Left lung (tissue), 10 donors: ENCODE results near the gene FEM1C. TPM values are rescaled to one million over a fixed set of nuclear protein-coding genes. Genes with fewer than 3 reads are reported as not detected.

Source experiments
- ATAC-seq: fragments of 200-7000 bp; cut with Tn5 transposase; one replicate; pipeline ENCODE4 v1.9.1; 2020; ENCODE audit warnings: moderate library complexity
- DNase-seq, 4 donors: peaks; one replicate each; pipeline ENCODE4 v3.0.0-alpha.2; 2013 to 2020
- H3K27ac ChIP-seq, 2 donors: fragments of 200-600 bp; sonication (generic) in 1 of 2; one replicate each; pipeline versions ENCODE4 v1.5.0 to v1.8.0; 2020 to 2021
- H3K27me3 ChIP-seq, 2 donors: fragments of 200-600 bp; sonication (generic) in 1 of 2; one replicate each; pipeline versions ENCODE4 v1.5.0 to v1.8.0; 2020 to 2021
- H3K36me3 ChIP-seq, 2 donors: fragments of 200-600 bp; sonication (generic) in 1 of 2; one replicate each; pipeline versions ENCODE4 v1.5.0 to v1.8.0; 2020 to 2021
- H3K4me1 ChIP-seq, 2 donors: fragments of 200-600 bp; one replicate each; pipeline ENCODE4 v1.8.0; 2021
- H3K4me3 ChIP-seq, 2 donors: fragments of 200-600 bp; sonication (generic) in 1 of 2; one replicate each; pipeline versions ENCODE4 v1.5.0 to v1.8.0; 2020 to 2021; ENCODE audit warnings: mild to moderate bottlenecking in 1 of 2
- H3K9me3 ChIP-seq, 2 donors: fragments of 200-600 bp; sonication (generic) in 1 of 2; one replicate each; pipeline versions ENCODE4 v1.5.0 to v1.8.0; 2020 to 2021
- intact Hi-C, 2 donors: fragments of 100-400 bp; cut with DNase I; formaldehyde crosslinking; loops; one replicate each; pipeline versions ENCODE4 v1.11.2 to v1.14.2; 2022
- polyA plus RNA-seq, 6 donors: library from polyadenylated mRNA; unstranded; fragments of 120-200 nt; gene quantifications; one replicate each; pipeline ENCODE4 v1.2.1, GENCODE V29; 2013; ENCODE audit not compliant: insufficient read length in 6 of 6
- total RNA-seq, 2 donors: library from RNA; stranded (reverse); fragmentation: NEBNext Ultra II Directional; extraction: Animal tissue kit (Norgen Biotek cat#: 25700); gene quantifications; one replicate each; pipeline ENCODE4 v1.2.1, GENCODE V29; 2021
- TF ChIP-seq, protein P1 (sequence below), 2 donors: fragments of 200-600 bp; sonication (generic) in 1 of 2; IDR thresholded peaks; one replicate each; pipeline versions ENCODE4 v1.5.0 to v1.8.0; 2021; ENCODE audit warnings: antibody characterized with exemption in 2 of 2
- donor health status: DM: no; HTN: yes; CAD: no.
- donor health status: DM: no; HTN: no; CAD: no.

Gene FEM1C
- total and polyA plus RNA-seq, 8 donors: 21.1 to 28.7 (median 23.3) TPM

DNA sequence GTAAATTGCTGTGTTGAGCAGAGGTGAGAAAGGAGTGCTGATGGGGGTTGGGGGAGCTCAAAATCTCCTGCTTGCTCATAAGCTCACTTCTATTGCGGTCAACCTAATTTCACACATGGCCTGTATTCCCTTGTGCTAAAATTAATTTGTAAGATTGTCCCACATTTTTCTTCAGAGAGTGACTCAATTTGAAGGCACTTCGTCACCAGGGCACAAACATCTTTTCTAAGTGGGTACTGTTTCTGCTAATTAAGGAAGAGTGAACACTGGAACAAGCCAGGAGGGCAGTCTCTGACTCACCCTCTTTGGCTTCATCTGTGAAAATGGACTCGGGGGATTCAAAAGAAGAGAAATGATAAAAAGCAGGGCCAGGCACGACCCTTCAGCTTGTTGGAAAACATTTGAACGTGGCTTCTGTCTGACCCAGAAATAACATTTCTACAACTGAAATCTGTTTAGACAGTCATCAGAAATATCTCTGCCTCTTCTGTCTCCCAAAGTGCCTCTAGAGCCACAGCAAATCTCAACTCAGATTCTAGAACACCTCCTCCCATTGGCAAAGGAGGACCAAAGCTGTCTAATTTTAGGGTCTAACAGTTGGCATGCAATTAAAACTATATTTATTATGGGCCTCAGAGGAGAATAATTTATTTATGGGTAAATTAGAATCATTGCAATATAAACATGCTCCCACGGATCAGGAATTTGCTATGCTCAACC, 49.8 kb downstream of the FEM1C start:
- no peak overlapping the region for H3K27ac ChIP-seq
- ATAC-seq: no peak
- H3K36me3 ChIP-seq: no peaks in the 10 kb centered on the region
- H3K27me3 ChIP-seq: no peaks in the 10 kb centered on the region
- DNase-seq: no peak
- H3K4me3 ChIP-seq: no peak overlapping the region
- peaks cover 0 to 4% of the 10 kb centered on the region in 2 donors for H3K4me1 ChIP-seq
- H3K9me3 ChIP-seq: no peaks in the 10 kb centered on the region
- intact Hi-C loops: no loop called here
- TF ChIP-seq, protein P1, sequence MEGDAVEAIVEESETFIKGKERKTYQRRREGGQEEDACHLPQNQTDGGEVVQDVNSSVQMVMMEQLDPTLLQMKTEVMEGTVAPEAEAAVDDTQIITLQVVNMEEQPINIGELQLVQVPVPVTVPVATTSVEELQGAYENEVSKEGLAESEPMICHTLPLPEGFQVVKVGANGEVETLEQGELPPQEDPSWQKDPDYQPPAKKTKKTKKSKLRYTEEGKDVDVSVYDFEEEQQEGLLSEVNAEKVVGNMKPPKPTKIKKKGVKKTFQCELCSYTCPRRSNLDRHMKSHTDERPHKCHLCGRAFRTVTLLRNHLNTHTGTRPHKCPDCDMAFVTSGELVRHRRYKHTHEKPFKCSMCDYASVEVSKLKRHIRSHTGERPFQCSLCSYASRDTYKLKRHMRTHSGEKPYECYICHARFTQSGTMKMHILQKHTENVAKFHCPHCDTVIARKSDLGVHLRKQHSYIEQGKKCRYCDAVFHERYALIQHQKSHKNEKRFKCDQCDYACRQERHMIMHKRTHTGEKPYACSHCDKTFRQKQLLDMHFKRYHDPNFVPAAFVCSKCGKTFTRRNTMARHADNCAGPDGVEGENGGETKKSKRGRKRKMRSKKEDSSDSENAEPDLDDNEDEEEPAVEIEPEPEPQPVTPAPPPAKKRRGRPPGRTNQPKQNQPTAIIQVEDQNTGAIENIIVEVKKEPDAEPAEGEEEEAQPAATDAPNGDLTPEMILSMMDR (IDR thresholded peaks at IDR 0.05): no peak

DNA sequence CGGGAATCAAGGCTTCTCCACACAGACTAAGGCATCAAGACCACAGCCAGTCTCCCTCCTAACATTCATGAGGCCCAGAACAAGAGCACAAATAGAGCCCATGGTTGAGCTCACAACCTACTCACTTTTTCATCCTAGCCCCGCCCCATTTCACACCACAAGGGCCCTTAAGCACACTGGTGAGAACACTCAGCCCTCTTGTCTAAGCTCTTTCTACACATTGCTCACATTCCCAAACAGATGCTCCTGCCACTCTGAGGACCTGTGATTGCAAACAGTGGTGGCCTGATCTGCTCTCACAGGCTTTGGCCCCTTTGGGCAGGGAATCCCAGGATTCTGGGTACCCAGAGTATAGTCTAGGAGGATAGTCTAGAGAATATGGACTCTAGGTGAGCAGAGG, 54.0 kb downstream of the FEM1C start:
- peak overlapping the region; percentile 30 for H3K27ac ChIP-seq
- H3K36me3 ChIP-seq: no peaks in the 10 kb centered on the region
- ATAC-seq (peak; percentile 94), DNase-seq (peak in 2 of 4 donors; percentile 50 to 67)
- intact Hi-C loops: no loop called here
- H3K4me1 ChIP-seq: peaks cover 0 to 4% of the 10 kb centered on the region in 2 donors
- H3K9me3 ChIP-seq: no peaks in the 10 kb centered on the region
- H3K4me3 ChIP-seq: no peak overlapping the region
- TF ChIP-seq, protein P1 (IDR thresholded peaks at IDR 0.05): no peak
- no peaks in the 10 kb centered on the region for H3K27me3 ChIP-seq

DNA sequence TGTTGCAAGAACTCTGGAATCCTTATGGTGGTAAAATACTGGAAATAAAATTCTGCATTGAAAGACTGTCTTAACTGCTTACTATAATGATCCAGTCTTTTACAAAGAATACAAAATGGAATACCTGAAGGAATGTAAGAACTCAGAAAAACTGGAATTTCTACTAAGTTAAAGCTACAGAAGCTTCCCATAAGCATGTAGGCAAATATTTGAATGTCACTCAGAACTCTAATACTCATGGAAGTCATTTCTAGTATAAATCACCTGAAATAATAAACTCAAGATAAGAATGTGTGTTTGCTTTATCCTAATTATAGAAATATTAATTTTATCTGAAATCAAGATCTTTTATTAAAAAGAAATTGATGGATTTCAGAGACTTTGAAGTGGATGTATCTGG, 54.8 kb downstream of the FEM1C start:
- no peak overlapping the region for H3K4me3 ChIP-seq
- intact Hi-C loops: no loop called here
- H3K36me3 ChIP-seq: no peaks in the 10 kb centered on the region
- peak in 1 of 4 donors; percentile 22 for DNase-seq
- no peaks in the 10 kb centered on the region for H3K9me3 ChIP-seq
- peak; percentile 63 for ATAC-seq
- H3K27ac ChIP-seq: peak overlapping the region in 1 of 2 donors; percentile 30
- peaks cover 0 to 4% of the 10 kb centered on the region in 2 donors for H3K4me1 ChIP-seq
- H3K27me3 ChIP-seq: no peaks in the 10 kb centered on the region
- TF ChIP-seq, protein P1 (IDR thresholded peaks at IDR 0.05): no peak

DNA sequence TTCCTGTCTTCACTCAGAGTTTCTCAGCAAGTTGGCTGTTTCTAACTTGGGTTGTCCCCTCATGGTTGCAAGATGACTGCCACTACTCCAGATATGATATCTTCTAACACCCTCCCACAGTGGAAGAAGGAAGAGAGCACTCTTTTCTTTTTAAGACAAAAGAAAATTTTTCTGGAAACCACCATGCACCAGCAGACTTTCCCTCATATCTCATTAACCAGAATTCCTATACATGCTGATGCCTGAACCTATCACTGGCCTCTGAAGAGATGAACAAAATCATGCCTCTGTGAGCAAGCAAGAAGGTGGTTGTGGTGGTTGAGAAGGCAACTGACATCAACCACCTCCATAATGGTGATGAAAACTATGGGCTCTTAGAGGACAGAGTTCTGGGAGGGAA, 56.8 kb downstream of the FEM1C start:
- DNase-seq: no peak
- Histone ChIP-seq H3K27me3 (no peaks in the 10 kb centered on the region), H3K4me3 (no peak overlapping the region), H3K27ac (no peak overlapping the region), H3K36me3 (no peaks in the 10 kb centered on the region), H3K9me3 (no peaks in the 10 kb centered on the region), H3K4me1 (peaks cover 0 to 9% of the 10 kb centered on the region in 2 donors)
- no peak for ATAC-seq
- intact Hi-C loops: no loop called here
- TF ChIP-seq, protein P1 (IDR thresholded peaks at IDR 0.05): no peak

DNA sequence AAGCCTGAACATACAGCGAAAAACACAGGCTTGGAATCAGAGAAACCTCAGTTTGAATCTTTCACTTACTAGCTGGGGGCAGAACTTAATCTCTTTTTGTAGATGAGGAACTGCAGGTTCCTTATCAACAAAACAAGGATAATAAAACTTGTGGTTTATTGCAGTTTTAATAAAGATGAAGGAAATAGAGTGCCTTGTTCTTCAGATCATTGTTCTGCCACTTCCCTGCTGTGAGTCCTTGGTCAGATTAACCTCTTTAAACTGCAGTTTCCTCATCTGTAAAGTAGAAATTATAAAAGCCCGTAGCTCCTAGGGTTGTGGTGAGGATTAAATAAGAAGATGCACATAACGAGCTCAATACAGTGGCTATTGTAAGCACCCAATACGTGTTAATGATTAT, 57.4 kb downstream of the FEM1C start:
- TF ChIP-seq, protein P1 (IDR thresholded peaks at IDR 0.05): no peak
- Histone ChIP-seq H3K27ac (no peak overlapping the region), H3K9me3 (no peaks in the 10 kb centered on the region), H3K4me3 (no peak overlapping the region), H3K4me1 (peaks cover 0 to 9% of the 10 kb centered on the region in 2 donors), H3K36me3 (no peaks in the 10 kb centered on the region), H3K27me3 (no peaks in the 10 kb centered on the region)
- intact Hi-C loops: no loop called here
- DNase-seq: no peak
- ATAC-seq: no peak
